Hematopoietic multipotent progenitor cell treated with erythropoietin and hydrocortisone succinate and interleukin-3 and kit ligand, for 15 days (in vitro differentiated cells): ENCODE measurements around the gene BEAN1.

ENCODE experiments used
- DNase-seq: peaks from one replicate; pipeline ENCODE4 v3.0.0-alpha.2; 2015; ENCODE audit warnings: low spot score

BEAN1 gene

GRCh38 chr16:66419527-66419926 lies 7.6 kb upstream of the BEAN1 start:
- DNase-seq = no peak

GRCh38 chr16:66420396-66420795 lies 6.7 kb upstream of the BEAN1 start:
- DNase-seq = no peak

- no peak for DNase-seq
Measured at GRCh38 chr16:66421891-66422290, 5.2 kb upstream of the BEAN1 start.

GRCh38 chr16:66422366-66422765 lies 4.7 kb upstream of the BEAN1 start:
- no peak for DNase-seq

GRCh38 chr16:66423177-66423576 lies 3.9 kb upstream of the BEAN1 start:
- no peak for DNase-seq

GRCh38 chr16:66425651-66426050 lies 1.4 kb upstream of the BEAN1 start:
- no peak for DNase-seq

- no peak for DNase-seq
Measured at GRCh38 chr16:66426112-66427035, 721 bp upstream of the BEAN1 start.

- DNase-seq = no peak
Measured at GRCh38 chr16:66427871-66428681, 981 bp downstream of the BEAN1 start.

- no peak for DNase-seq
Measured at GRCh38 chr16:66428682-66429251, 1.7 kb downstream of the BEAN1 start.

- no peak for DNase-seq
Measured at GRCh38 chr16:66429290-66429962, 2.3 kb downstream of the BEAN1 start.

- no peak for DNase-seq
Measured at GRCh38 chr16:66430214-66430613, 3.1 kb downstream of the BEAN1 start.

GRCh38 chr16:66431760-66432159 lies 4.7 kb downstream of the BEAN1 start:
- no peak for DNase-seq

GRCh38 chr16:66432429-66432828 lies 5.3 kb downstream of the BEAN1 start:
- no peak for DNase-seq

GRCh38 chr16:66434619-66435430 lies 7.7 kb downstream of the BEAN1 start:
- no peak for DNase-seq

GRCh38 chr16:66435896-66436295 lies 8.8 kb downstream of the BEAN1 start:
- DNase-seq = no peak

- no peak for DNase-seq
Measured at GRCh38 chr16:66437391-66437945, 10.4 kb downstream of the BEAN1 start.

- DNase-seq = no peak
Measured at GRCh38 chr16:66438536-66438935, 11.4 kb downstream of the BEAN1 start.

- no peak for DNase-seq
Measured at GRCh38 chr16:66439051-66439730, 12.1 kb downstream of the BEAN1 start.

GRCh38 chr16:66440271-66440802 lies 13.2 kb downstream of the BEAN1 start:
- no peak for DNase-seq

GRCh38 chr16:66440970-66441369 lies 13.9 kb downstream of the BEAN1 start:
- no peak for DNase-seq
